ENCODE data around the gene UGT1A1.

UGT1A1 gene

GRCh38 chr2:233802132-233802815 is 42.2 kb downstream of the UGT1A1 start:
- no peak overlapping the region for H3K4me3 ChIP-seq (replicated peaks in 1 of 2; ENCODE audit: low read depth in 2 of 2, low read length in 2 of 2)
- DNase-seq (ENCODE audit: low read depth in 2 of 2), result no peak
- TF ChIP-seq, protein P1, sequence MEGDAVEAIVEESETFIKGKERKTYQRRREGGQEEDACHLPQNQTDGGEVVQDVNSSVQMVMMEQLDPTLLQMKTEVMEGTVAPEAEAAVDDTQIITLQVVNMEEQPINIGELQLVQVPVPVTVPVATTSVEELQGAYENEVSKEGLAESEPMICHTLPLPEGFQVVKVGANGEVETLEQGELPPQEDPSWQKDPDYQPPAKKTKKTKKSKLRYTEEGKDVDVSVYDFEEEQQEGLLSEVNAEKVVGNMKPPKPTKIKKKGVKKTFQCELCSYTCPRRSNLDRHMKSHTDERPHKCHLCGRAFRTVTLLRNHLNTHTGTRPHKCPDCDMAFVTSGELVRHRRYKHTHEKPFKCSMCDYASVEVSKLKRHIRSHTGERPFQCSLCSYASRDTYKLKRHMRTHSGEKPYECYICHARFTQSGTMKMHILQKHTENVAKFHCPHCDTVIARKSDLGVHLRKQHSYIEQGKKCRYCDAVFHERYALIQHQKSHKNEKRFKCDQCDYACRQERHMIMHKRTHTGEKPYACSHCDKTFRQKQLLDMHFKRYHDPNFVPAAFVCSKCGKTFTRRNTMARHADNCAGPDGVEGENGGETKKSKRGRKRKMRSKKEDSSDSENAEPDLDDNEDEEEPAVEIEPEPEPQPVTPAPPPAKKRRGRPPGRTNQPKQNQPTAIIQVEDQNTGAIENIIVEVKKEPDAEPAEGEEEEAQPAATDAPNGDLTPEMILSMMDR (IDR thresholded peaks at IDR 0.05; ENCODE audit: low read depth, low read length), result no peak

GRCh38 chr2:233803292-233803911 is 43.3 kb downstream of the UGT1A1 start:
- TF ChIP-seq, protein P1 (IDR thresholded peaks at IDR 0.05; ENCODE audit: low read depth, low read length), result no peak
- H3K4me3 ChIP-seq (replicated peaks in 1 of 2; ENCODE audit: low read depth in 2 of 2, low read length in 2 of 2), result no peak overlapping the region
- no peak for DNase-seq (ENCODE audit: low read depth in 2 of 2)

DNA sequence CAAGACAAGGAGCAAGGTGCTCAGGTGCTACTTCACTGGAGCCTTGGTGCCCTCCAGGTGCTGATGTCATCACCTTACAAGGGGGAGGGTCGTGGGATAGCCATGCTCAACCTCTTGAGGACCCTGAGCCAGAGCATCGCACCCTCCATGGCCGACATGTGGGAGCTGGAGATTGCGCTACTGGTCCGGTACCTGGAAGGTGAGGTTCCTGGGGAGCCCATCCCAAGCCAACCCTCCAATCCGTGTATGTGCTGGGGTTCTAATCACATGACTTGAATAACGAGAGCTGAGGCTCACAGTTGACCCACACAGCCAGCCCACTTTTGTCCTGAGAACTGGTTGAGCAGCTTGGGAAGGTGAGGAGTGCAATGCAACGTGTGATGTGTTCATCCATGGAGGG is 43.9 kb downstream of the UGT1A1 start:
- TF ChIP-seq, protein P1 (IDR thresholded peaks at IDR 0.05; ENCODE audit: low read depth, low read length), result no peak
- no peak for DNase-seq (ENCODE audit: low read depth in 2 of 2)
- H3K4me3 ChIP-seq (replicated peaks in 1 of 2; ENCODE audit: low read depth in 2 of 2, low read length in 2 of 2), result no peak overlapping the region

DNA sequence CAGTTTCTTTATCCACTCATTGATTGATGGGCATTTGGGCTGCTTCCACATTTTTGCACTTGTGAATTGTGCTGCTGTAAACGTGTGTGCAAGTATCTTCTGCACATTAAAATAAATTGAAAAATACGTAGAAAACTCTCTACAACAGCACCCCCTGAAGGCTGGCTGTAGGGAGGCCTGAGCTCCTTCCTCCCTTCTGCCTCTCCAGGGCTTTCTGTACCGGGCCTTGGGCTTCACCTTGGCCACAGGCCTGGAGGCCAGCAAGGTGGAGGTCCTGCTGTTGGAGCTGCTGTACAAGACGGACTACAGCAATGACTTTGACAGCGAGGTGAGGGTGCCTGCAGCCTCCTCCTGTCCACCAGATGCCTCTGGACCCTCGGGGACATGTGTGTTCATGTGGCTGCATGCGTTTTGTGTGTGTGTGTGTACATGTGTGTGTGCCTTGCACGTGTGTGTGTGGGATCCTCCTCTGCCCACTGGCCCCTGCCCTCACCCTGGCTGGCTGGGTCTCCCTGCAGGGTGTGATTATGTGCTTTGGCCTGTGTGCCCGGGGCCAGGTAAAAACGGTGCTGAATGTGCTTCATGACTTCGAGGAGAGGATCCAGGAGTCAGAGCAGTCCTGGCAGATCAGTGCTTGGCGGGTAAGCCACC is 47.3 kb downstream of the UGT1A1 start:
- H3K4me3 ChIP-seq (replicated peaks in 1 of 2; ENCODE audit: low read depth in 2 of 2, low read length in 2 of 2), result no peak overlapping the region
- TF ChIP-seq, protein P1 (IDR thresholded peaks at IDR 0.05; ENCODE audit: low read depth, low read length), result no peak
- no peak for DNase-seq (ENCODE audit: low read depth in 2 of 2)

DNA sequence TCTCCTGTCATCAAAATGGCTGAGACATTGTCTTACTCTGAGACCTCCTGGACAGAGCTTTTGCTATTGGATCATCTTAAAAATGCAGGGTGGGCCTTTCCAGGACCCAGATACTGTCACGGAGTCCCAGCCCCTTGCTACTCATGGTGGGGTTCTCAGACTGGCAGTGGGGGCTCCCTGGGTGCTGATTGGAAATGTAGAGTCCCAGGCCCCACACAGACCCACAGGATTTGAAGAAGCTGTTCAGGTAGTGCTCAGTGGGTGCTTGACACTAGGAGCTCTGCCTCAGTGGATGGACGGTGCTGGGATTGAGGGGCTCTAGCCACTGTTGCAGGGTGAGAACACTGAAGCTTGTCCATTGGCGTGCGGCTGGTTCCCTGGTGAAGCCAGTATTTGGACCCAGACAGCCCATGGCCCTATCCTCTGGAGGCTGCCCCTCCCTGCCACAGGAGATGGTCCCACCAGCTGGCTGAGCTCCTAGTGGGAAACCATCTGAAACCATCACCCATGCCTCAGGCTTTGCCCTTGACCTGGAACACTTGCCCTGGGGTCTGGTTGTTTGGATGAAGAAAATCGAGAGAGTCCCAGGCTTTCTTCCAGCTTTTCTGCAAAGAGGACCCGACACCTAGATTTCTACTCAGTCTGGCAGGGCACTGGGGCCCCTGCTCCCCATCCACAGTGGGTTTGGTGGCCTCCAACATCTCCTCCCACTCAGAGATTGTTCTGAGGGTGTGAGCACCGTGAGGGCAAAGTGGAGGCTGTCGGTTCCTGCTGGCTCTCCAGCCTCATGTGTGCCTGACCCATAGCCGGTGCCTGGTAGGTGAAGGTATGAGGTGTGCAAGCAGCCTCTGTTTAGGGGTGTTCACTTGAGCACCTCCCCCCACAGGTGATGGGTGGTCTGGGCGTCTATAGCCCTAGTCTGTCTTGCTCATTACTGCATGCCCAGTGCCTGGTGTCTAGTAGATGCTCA is 48.2 kb downstream of the UGT1A1 start:
- TF ChIP-seq, protein P1 (IDR thresholded peaks at IDR 0.05; ENCODE audit: low read depth, low read length), result no peak
- DNase-seq (ENCODE audit: low read depth in 2 of 2), result no peak
- H3K4me3 ChIP-seq (replicated peaks in 1 of 2; ENCODE audit: low read depth in 2 of 2, low read length in 2 of 2), result no peak overlapping the region

GRCh38 chr2:233810385-233810784 is 50.3 kb downstream of the UGT1A1 start:
- H3K4me3 ChIP-seq (replicated peaks in 1 of 2; ENCODE audit: low read depth in 2 of 2, low read length in 2 of 2), result no peak overlapping the region
- TF ChIP-seq, protein P1 (IDR thresholded peaks at IDR 0.05; ENCODE audit: low read depth, low read length), result no peak
- no peak for DNase-seq (ENCODE audit: low read depth in 2 of 2)

Data from cardiac fibroblast (primary cell).